ENCODE measurements around the gene RAC3.

The RAC3 gene

GRCh38 chr17:82045936-82046484, 14.5 kb downstream of the RAC3 start:
- DNase-seq: no peak

DNA sequence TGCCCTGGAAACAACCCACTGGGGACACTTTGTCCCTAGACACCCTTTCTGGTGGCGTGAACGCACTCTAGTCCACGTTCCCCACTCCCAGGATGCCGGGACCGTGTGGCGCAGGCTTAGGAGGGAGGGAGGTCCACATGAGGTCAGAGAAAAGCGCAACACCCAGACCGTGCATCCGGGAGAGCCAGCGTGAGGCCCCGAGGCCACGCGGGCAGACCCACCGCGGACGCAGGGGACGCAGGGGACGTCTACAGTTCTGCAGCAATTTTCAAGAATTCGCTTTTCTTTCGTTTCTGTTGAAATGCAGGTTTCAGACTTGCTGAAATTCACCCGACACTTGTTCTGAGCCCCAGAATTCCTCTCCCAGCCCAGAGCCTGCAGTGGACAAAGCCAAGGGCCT, 15.4 kb downstream of the RAC3 start:
- no peak for DNase-seq

DNA sequence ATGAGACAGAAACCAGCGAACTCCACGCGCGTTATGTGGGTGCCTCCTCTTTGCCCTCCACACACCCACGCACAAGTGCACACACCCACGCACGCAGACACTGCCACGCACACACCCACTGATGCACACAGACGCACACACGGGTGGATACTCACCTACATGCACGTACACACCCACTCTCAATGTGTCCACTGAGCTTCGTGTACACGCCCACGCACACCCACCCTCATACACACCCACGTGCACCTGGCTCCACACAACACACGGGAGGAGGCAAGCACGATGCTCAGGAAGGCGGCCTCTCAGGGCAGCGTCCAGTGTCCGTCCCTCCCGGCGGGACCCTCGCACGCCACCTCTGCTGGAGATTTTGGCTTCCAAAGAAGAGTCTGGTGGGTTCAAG, 15.9 kb downstream of the RAC3 start:
- DNase-seq: no peak

DNA sequence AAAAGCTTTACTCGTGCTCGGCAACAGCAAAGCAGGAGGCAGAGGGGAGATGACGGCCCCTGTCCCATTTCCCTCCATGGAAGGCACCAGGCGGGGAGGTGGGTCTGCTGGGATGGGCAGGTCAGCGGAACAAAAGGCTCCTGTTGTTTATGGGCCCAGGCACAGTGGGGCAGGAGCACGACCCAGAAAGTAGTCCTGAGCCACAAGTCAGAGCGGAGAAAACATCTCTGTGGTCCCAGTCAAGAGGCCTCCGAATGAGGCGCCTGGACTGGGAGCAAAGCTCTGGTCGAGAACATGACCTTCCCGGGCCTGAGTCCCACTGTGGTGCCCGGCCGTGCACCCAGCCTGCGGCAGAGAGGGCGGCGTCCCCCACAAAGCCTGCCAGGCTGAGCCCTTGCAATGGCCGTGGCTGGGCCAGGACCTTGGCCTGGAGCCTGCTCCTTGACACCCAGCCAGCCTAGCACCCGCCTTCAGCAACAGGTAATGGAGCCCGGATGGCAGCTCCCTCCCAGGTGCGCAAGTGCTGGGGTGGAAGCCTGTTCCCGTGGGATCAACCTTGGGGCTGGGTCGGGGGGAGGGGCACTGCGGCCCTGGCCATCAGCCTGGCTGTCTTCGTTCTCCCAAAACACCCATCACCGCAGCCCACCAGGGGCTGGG, 16.6 kb downstream of the RAC3 start:
- DNase-seq: no peak

GRCh38 chr17:82048571-82048971, 17.1 kb downstream of the RAC3 start:
- DNase-seq: no peak

DNA sequence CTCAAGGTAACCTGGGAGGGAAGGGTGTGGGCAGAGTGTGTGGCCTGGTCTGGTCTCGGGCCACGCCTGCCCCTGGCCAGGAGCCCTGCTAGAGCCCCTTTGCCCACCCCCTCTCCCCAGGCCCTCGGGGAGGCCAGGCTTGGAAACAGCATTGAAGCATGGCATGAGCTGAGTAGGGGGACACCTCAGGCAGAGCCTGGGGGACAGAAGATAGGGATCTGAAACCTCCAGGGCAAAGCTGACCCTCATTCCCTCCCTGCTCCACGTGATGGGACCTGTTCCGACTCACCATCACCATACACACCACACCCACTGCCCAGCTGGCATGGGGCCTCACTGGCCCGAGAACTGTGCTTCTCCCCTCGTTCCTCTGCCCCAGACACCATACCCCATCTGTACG, 17.6 kb downstream of the RAC3 start:
- no peak for DNase-seq

DNA sequence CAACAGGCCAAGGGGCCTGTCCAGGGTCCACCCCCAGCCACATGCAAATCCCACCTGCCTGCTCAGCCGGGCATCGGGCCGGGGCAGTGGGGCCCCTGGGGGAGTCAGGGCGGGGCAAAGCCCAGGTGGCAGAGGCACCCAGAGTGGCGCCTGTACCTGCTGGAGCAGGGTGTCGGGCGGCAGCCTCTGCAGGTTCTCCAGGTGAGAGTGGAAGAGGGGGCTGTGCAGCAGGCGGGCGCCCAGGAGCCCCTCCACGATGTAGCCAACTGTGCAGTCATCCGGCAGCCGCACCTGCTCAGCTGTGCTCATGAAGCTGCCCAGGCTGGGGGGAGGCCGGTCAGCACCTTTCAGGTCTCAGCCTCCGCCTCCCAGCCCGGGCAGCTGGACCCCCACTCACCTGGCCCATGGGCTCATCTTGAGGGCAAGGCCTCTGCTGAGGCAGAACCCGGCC, 18.1 kb downstream of the RAC3 start:
- no peak for DNase-seq

DNA sequence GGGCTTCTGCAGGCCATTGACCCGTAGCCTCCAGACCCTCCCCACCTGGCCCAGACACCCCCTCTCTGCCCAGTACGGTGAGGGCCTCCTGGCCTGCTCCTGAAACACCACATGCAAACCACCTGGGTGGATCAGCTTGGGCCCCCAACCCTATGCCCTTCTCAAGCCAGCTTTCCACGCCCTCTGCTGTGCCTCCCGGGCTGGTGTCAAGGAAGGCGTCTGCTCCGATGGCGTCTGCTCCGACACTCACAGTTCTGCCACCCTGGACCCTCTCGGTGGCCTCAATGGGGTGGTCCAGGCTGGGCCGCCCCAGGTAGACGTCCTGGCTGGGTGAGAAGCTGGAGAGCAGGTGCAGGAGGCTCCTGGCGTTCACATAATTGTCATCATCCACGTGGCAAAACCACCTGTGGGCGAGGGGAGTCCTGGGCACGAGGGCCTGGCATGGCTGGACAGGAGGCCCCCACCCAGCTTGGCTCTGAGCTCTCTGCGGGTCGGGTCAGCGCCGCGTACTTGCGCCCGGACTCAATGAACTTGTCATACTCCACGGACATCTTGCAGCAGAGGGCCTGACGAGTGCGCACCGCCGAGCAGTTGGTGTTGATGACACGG, 18.8 kb downstream of the RAC3 start:
- no peak for DNase-seq

DNA sequence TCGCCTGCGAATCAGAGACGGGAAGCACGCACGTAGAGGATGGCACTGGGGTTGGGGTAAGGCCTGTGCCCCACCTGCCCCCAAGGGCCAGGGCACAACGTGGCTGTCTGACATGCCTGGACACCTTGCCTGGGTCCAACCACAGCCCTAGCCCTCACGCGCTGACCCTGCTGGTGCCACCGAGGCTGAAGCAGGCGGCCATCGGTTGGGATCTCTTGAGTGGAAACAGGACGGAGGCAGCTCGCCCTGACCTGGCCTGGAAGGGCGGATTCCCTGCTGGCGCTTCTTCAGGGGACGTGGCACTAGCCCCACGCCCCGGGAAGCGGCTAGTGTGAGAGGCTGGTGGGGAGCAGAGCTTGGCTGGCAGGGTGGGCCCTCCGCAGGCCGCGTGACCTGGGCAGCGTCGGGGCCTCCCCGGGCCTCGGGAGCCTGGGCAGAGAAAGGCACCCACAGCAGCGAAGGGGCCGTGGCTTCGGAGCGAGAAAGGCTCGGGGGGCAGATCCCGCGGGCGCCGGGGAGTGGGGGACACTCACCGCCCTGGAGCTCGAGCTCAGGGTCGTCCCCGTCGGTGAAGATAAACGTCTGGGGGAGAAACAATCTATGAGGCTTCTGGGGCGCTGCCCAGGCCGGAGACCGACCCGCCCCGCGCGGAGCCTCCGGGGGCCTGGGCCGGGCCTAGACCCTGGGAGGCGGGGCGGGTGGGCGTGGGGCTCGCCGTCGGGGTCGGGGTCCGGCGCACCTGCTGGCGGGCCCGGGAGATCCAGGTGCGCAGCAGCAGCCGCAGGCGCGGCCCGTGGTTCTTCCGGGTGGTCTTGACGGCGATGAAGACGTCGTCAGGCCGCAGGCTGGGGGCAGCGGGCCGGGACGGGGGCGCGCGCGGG, 19.5 kb downstream of the RAC3 start:
- DNase-seq: no peak

GRCh38 chr17:82051776-82052637, 20.5 kb downstream of the RAC3 start, which contains the start of the genes GPS1 and RFNG:
TSS of gene GPS1 (plus strand) at chr17:82051898. CDS start at chr17:82051932, 34 bp downstream.
TSS of gene RFNG (minus strand) at chr17:82051811. CDS start at chr17:82051766, 45 bp downstream.
- DNase-seq: peak; percentile 80 to 83

- DNase-seq: no peak
Observed at GRCh38 chr17:82052638-82053059, 21.2 kb downstream of the RAC3 start.

DNA sequence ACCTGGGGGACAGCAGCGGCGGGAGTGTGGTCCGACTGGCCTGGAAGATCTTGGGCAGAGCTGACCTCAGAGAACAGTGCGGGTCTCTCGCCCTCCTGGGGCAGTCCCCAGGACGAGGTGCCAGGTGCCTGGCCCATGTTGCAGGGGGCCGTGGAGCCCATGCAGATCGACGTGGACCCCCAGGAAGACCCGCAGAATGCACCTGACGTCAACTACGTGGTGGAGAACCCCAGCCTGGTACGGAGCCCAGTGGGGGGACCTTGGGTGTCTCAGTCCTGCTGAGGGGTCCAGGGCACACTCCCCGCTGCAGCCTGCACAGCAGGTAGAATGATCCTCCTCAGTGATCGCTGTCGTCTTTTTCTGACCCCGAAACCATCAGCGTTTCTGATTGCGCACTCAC, 21.7 kb downstream of the RAC3 start:
- no peak for DNase-seq

DNA sequence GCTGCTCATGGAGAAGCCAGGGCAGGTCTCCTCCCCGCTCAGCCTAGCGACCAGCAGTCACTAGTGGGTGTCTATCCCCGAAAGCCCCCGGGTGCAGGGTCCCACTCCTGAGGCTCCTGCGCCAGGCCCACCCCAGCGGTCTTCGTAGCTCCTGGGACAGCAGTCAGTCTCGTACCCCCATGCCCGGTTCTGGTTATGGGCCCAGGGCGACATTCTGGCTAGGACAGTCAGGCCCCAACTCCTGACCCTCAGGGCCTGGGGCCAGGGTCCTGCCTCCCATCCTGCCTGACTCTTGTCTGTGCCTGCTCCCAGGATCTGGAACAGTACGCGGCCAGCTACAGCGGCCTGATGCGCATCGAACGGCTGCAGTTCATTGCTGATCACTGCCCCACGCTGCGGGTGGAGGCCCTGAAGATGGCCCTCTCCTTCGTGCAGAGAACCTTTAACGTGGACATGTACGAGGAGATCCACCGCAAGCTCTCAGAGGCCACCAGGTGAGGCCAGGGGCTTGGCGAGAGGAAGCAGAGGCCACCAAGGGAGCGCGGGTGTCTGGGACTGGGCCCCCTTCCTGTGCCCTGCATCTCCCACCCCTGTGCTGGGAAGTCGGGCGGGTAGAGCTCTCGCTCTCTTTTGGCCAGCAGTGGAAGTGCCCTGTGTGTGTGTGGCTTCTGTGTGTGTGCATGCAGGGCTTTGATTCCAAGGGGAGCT, 22.2 kb downstream of the RAC3 start:
- DNase-seq: no peak

DNA sequence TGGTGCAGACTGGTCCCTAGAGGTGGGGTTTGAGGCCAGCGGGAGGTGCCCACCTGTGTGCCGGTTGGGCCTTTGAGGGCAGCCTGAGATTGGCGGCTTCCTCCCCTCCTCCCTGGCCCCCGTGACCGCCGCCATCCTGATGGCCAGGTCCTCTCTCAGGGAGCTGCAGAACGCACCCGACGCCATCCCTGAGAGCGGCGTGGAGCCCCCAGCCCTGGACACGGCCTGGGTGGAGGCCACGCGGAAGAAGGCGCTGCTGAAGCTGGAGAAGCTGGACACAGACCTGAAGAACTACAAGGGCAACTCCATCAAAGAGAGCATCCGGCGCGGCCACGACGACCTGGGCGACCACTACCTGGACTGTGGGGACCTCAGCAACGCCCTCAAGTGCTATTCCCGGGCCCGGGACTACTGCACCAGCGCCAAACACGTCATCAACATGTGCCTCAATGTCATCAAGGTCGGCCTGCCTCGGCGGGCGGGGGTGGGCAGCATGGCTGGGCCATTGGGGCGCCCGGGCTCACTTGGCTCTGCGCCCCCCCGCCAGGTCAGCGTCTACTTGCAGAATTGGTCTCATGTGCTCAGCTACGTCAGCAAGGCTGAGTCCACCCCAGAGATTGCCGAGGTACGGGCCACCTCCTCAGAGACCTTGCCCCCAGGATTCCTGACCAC, 23.0 kb downstream of the RAC3 start:
- no peak for DNase-seq

DNA sequence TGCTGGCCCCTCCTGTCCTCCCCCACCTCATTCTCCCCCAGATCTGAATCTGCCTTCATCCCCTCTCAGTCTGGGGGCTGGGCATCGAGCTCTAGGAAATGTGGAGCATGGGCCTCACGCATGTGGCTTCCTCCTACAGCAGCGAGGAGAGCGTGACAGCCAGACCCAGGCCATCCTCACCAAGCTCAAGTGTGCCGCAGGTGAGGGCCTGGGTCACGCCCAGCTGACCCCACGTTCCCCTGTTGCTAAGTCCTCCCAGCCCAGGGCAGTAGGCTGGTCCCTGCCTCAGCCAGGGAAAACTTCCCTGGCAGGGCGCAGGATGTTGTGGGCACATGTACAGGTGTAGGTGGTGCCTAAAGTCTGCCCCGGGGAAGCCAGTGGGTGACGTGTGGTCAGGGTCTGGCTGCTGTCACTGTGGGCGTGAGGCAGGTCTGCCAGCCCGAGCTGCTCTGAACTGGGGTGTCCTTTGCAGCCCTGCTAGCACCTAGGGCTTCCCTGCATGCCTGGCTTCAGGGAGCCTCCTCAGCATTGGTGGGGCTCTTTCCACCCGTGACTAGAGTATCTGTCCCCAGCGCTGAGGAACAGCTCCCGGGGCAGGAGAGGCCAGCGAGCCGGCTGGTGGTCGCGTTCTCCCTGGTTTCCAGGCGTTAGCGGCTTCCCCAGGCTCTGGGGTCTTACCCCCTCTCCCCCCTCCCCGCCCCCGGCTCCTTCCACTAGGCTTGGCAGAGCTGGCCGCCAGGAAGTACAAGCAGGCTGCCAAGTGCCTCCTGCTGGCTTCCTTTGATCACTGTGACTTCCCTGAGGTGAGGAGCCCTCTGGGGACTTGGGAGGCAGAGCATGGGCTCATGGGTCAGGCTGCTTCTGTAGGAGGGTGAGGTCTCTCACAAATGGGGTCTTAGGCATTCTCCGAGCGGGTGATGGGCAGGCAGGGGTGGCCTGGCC, 23.8 kb downstream of the RAC3 start:
- DNase-seq: no peak

DNA sequence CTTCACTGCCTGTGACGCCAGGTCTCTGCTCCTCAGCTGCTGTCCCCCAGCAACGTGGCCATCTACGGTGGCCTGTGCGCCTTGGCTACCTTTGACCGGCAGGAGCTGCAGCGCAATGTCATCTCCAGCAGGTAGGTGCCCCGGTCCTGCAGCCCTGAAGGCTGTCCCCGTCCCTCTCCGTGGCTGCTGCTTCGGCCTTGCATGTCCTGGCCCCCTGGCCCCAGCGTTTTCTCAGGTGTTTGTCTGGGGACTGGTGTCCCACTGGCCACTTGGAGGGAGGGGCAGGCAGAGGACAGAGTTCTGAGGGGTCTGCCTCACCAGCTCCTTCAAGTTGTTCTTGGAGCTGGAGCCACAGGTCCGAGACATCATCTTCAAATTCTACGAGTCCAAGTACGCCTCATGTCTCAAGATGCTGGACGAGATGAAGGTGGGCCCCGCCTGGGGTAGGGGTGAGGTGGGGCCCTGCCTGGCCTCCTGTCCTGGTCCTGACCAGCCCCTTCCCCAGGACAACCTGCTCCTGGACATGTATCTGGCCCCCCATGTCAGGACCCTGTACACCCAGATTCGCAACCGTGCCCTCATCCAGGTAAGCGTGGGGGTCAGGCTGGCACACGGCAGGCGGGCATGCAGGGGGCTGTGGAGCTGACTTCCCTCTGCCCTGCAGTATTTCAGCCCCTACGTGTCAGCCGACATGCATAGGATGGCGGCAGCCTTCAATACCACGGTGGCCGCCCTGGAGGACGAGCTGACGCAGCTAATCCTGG, 24.7 kb downstream of the RAC3 start:
- DNase-seq: no peak

DNA sequence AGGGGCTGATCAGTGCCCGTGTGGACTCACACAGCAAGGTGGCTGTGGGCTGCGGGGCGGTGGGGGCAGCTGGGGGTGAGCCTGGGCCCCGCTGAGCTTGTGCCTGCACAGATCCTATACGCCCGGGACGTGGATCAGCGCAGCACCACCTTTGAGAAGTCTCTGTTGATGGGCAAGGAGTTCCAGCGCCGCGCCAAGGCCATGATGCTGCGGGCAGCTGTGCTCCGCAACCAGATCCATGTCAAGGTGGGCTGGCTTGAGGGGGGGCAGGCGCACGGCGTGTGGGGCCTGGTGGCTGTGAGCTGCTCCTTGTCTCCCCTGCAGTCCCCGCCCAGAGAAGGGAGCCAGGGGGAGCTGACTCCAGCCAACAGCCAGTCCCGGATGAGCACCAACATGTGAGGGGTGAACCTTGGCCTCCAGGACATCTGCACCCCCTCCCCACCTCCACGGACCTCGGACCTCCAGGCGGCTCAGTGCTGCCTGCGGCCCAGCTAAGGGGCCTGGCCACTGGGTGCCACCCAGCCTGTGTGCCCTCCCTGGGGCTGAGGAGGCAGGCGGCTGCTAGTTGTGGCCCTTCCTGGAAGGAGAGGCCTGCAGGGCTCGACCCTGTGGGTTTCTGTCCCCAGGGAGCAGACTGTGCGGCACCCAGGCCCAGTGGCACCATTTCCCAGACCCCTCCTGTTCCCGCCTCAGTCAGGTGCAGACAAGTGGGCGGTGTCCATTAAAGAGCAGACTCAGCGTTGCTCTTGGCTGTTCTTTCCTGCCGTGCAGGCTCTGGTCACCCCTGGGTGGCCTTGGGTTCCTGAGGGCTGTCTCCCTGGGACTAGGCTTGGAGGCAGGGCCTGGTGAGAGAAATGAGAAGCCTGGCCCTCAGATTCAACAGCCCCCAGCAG, 25.5 kb downstream of the RAC3 start:
- no peak for DNase-seq

DNA sequence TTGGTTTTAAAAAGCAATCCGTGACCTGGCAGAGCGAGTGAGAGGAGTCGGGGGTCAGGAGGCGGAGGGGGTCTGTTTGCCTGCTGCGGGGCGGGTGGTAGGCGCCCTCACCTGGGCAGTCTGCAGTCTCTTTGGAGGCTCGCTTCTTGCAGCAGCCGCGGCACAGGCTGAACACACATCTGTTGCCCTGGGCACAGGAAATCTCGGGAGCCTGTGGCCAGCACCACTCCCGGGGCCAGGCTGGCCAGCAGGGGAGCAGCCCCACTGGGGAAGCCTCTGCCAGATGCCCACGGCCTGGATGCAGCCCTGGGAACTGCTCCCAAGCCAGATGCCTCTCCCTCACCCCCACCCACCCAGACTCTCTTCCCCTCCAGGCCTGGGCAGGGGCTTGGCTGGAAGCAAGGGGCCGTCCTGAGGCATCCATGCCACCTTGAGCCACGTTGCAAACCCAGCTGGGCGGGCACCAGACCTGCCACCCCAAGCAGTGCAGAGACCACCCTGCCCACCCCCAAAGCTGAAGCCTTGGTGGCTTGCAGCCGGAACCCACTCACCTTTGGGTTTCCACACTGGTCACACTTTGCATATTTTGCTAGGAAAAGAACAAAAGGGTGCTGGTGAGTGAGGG, 26.9 kb downstream of the RAC3 start:
- no peak for DNase-seq

Data from stimulated activated CD4-positive, alpha-beta T cell treated with anti-CD3 and anti-CD28 coated beads, Interleukin-2, amount 100 ng/mL, for 48 hours (primary cell).